C1 segment of cervical spinal cord (tissue), 14 donors: ENCODE results near the gene ATL3.
A peak's percentile ranks its signal among the peaks of the same experiment; 100 is the strongest.
"Not testable (repeated sequence)": the region's sequence is repeated elsewhere in the genome, so short reads cannot be mapped to it uniquely, and the experiment has no call there.

Source experiments
- DNase-seq, 14 donors: peaks; one replicate each; lab custom pipeline; 2025; lab: John Stamatoyannopoulos, UW

Gene ATL3

GRCh38 chr11:63671322-63672155, at the start of gene ATL3:
TSS of gene ATL3 (minus strand) at chr11:63671376. CDS start at chr11:63671335, 41 bp downstream.
- DNase-seq = peak; percentile 61 to 96 (median 92)

- no peak for DNase-seq
Observed at GRCh38 chr11:63720611-63721010, 49.4 kb upstream of the ATL3 start.

GRCh38 chr11:63719987-63720386, 48.8 kb upstream of the ATL3 start:
- no peak for DNase-seq

DNA sequence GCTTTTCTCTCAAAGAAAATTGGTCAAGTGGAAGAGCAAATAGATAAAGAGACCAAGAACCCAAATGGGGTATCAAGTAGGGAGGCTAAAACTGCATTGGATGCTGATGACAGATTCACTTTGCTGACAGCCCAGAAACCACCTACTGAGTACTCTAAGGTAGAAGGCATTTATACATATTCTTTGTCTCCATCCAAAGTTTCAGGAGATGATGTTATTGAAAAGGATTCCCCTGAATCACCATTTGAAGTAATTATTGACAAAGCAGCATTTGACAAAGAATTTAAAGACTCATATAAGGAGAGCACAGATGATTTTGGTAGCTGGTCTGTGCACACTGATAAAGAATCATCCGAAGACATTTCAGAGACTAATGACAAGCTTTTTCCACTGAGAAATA, 47.8 kb upstream of the ATL3 start:
- DNase-seq = no peak

DNA sequence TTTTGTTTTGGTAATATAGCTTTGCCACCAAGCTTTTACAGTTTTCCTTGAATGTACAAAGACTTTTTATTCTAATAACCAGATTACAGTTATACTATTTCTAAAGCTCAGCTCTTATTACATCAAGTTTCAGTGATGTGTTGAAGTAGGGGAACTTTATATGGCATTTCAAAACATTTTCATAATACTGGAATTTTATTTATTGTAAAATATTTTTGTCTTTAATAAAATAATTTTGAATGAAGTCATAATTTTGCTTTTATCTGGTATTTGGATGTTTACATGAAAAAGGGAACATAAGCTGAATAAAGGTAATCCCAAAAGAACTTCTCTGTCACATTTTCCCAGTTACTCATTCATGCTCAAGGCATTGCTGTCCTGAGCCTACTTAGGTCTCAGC, 44.9 kb upstream of the ATL3 start:
- DNase-seq = no peak

GRCh38 chr11:63713766-63714165, 42.6 kb upstream of the ATL3 start:
- no peak for DNase-seq

DNA sequence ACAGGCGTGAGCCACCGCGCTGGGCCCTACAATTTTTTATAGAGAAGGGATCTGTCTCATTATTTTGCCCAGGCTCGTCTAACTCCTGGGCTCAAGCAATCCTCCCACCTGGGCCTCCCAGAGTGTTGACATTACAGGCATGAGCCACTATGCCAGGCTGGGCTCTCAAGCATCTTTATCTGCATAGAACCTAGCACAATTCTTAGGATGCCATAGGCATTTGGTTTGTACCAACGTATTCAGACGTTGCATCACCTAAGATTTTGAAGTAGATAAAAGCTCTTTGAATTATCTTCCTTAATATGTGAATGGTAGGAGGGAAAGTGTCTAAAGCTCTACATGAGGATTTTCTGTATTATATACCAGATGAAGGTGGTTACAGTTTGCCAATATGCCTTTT, 40.7 kb upstream of the ATL3 start:
- DNase-seq = no peak

GRCh38 chr11:63710476-63711217, 39.5 kb upstream of the ATL3 start:
- no peak for DNase-seq

DNA sequence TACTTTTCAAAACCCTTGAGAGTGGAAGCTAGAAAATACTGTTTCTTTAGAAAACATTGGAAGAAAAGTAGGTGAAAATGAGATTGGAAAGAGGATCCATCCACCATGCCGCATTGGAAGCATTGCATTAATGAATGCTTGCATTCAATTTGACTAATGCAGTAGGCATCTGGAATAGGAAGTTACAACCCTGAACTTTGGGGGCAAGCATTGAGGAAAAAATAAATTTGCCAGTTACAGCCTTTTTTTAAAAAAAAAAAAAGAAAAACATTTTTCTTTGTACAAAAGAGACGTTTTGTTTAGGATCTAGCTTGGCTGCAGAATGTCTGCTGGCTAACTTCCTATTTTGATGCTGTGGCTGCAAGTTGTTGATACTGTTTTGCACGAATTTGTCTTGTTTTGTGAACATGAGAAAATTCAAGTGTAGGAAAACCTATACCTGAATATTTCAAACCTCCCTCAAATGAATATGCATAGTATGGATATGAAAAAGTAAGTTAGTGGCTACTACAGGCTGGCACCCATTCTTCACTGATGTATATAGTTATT, 38.2 kb upstream of the ATL3 start:
- DNase-seq = no peak

- no peak for DNase-seq
Observed at GRCh38 chr11:63708764-63709163, 37.6 kb upstream of the ATL3 start.

DNA sequence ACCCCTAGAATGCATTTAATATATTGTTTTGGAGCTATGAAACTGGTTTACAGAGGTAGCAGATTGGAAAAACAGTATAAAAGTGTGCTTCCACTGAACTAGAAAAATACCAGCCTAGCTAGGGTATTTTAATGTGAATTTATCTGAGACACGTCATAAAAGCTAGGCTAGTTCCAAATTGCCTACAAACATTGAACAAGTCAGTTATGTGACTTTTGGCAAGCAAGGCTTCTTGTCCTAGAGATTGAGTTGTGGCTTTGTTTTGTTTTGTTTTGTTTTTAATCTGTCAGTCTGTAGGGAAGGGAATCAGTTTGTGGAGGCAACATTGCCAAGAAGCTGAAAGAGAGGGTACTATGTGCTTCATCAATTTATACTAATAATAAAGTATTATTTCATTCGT, 34.4 kb upstream of the ATL3 start:
- no peak for DNase-seq

GRCh38 chr11:63699896-63700295, 28.7 kb upstream of the ATL3 start:
- DNase-seq = no peak

- peak in 1 of 14 donors; percentile 19 for DNase-seq
Observed at GRCh38 chr11:63698976-63699733, 28.0 kb upstream of the ATL3 start.

DNA sequence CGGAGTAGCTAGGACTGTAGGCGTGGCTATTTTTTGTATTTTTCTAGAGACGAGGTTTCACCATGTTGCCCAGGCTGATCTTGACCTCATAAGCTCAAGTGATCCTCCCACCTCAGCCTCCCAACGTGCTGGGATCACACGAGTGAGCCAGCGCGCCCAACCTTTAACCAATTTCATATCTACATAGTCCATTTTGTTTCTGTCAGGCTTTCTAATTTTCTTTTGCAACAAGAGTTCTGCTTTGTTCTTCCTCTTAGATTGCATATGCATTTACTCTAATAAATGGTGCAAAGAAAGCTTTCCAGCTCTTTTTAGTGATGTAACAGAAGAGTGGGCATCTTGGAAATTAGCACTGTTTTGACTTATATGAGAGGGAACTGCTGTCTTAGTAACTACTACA, 23.4 kb upstream of the ATL3 start:
- DNase-seq = no peak

DNA sequence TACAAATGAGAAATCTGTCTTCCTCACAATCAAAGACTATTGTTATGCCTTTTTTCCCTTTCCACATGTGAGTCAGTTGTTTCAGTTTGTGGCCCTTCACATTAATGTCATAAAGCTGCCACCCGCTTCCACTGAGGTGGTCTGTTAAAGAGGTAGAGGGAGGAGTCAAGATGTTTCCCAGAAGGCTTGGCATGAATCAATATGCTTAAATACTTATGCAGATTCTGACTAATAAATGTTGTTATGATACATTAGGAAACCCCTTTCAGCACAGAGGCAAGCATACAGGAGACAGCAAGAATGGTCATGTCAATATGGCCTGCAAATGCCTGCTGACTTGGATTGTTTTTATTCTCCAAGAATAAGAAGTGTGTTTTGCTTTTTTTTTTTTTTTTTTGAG, 16.7 kb upstream of the ATL3 start:
- DNase-seq = no peak

- no peak for DNase-seq
Observed at GRCh38 chr11:63686926-63687325, 15.8 kb upstream of the ATL3 start.

GRCh38 chr11:63685158-63685721, 14.1 kb upstream of the ATL3 start:
- not testable (repeated sequence) for DNase-seq

DNA sequence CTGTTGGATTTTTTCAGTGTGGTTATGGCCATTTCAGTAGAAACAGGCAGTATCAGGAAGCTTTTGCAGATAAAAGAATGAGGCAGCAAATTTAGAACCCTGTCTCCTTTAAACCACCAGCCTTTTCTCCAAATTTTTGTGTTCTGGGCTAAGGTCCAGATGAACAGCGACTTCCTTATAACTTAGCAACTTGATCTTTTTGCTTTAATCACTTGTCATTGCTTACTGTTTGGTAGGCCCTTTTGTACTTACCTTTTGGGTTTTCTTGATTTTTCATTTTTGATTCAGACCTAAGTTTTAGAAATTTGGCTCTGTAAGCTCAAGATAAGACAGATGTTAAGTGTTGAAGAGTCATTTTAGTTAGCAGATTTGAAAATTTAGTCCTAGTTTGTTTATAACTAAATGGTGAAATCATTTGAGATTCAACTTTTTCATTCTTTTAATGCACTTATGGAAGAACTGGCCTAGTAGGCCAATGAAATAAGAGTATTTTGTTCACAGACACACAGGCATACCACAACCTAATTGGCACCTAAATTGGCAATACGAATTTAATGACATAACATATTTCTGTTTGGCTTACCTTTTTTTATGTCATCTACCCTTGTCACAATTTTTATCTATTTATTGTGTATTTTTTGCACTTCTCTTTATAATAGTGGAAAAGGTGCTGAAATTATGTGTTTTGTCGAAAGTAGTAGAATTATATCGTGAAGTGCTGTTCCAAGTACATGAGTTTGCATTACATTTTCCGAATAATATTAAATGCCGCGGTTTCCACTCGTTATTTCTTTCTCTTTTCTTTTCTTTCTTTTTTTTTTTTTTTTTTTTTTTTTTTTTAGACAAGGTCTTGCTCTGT, 12.2 kb upstream of the ATL3 start:
- peak in 1 of 14 donors; percentile 19 for DNase-seq

GRCh38 chr11:63682066-63683021, 11.2 kb upstream of the ATL3 start:
- DNase-seq = peak in 13 of 14 donors; percentile 10 to 75 (median 47)
